Iris pigment epithelial cell (primary cell): Measurements from ENCODE around the gene RNPEPL1.
A peak's percentile ranks its signal among the peaks of the same experiment; 100 is the strongest.

ENCODE experiments used
- DNase-seq: peaks from one replicate; pipeline ENCODE4 v3.0.0-alpha.2; 2011; ENCODE audit warnings: low read depth

RNPEPL1 gene

GRCh38 chr2:240565333-240566202, 2.7 kb upstream of the RNPEPL1 start:
- DNase-seq: peak; percentile 95

GRCh38 chr2:240566203-240567136, 1.8 kb upstream of the RNPEPL1 start:
- peak; percentile 89 for DNase-seq

GRCh38 chr2:240567137-240567871, 980 bp upstream of the RNPEPL1 start:
- peak; percentile 61 for DNase-seq

GRCh38 chr2:240568678-240569522, 616 bp downstream of the RNPEPL1 start:
- peak; percentile 77 for DNase-seq

GRCh38 chr2:240569523-240569997, 1.3 kb downstream of the RNPEPL1 start:
- DNase-seq: no peak

GRCh38 chr2:240569998-240570530, 1.8 kb downstream of the RNPEPL1 start:
- DNase-seq: no peak

GRCh38 chr2:240570531-240571313, 2.4 kb downstream of the RNPEPL1 start:
- no peak for DNase-seq

GRCh38 chr2:240571314-240571973, 3.2 kb downstream of the RNPEPL1 start:
- no peak for DNase-seq

- DNase-seq: no peak
Observed at GRCh38 chr2:240572141-240573031, 4.1 kb downstream of the RNPEPL1 start.

- no peak for DNase-seq
Observed at GRCh38 chr2:240573071-240573515, 4.8 kb downstream of the RNPEPL1 start.

- DNase-seq: no peak
Observed at GRCh38 chr2:240573516-240574385, 5.5 kb downstream of the RNPEPL1 start.

GRCh38 chr2:240574386-240575100, 6.3 kb downstream of the RNPEPL1 start:
- no peak for DNase-seq

GRCh38 chr2:240575101-240575965, 7.0 kb downstream of the RNPEPL1 start:
- no peak for DNase-seq

GRCh38 chr2:240576036-240576435, 7.8 kb downstream of the RNPEPL1 start:
- DNase-seq: no peak

- DNase-seq: no peak
Observed at GRCh38 chr2:240576436-240577205, 8.3 kb downstream of the RNPEPL1 start.
